ENCODE measurements around the gene SLC4A1AP.

SLC4A1AP gene

DNA sequence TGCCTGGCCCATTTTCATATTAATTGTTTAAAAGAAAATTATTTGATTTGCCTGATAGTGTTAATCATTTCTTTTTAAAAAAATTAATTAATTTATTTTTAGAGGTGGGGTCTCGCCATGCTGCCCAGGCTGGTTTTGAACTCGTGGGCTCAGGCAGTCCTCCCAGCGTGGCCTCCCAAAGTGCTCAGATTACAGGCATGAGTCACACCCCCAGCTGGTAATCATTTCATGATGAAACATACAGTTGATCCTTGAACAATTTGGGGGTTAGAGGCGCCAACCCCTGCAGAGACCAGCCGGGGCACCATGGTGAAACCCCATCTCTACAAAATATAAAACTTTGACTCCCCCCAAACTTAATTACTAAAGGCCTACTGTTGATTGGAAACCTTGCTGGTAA lies 26.9 kb upstream of the SLC4A1AP start:
- no peak for TF ChIP-seq ZNF274 (IDR thresholded peaks at IDR 0.05; ENCODE audit: low read depth, low read length)
- H3K4me3 ChIP-seq (ENCODE audit: low read length) = no peak overlapping the region

DNA sequence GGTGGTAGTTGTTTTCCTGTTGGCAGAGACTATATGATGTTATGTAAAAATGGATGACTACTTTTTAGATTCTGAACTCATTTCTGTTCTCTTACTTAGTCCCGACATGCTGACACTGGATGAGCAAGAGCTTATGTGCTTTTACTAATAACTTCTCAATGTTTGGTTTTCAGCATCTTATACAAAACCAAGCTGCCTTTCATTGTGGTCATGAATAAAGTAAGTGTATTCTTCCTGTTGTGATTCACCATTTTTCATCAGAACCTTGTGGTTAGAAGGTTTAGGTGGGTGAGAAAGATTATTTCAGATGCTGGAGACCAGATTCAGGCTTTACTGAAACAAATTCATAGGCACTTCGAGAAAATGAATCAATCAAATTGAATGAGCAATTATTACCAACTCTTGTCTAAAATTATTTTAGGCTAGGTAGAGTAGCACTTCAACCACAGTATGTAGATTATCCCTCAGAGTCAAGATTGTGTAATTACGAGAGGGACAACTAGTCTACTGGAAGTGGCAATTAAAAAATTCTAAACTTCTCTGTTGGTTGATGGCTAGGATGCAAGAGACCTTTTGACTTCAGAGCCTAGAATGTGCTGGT lies 25.6 kb upstream of the SLC4A1AP start:
- no peak for TF ChIP-seq ZNF274 (IDR thresholded peaks at IDR 0.05; ENCODE audit: low read depth, low read length)
- H3K4me3 ChIP-seq (ENCODE audit: low read length) = no peak overlapping the region

DNA sequence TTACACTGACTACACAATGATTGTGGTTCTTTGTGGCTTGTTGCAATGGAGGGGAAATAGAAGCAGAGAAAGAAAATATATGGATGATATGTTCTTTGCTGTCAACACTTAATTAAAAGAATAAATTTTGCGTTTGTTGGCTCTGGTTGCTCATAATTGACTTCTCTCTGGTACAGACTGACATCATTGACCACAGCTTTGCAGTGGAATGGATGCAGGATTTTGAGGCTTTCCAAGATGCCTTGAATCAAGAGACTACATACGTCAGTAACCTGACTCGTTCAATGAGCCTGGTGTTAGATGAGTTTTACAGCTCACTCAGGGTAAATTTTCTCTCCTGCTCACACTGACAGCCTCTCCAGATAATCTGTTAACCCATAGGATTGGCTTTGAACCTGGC lies 25.0 kb upstream of the SLC4A1AP start:
- no peak for TF ChIP-seq ZNF274 (IDR thresholded peaks at IDR 0.05; ENCODE audit: low read depth, low read length)

DNA sequence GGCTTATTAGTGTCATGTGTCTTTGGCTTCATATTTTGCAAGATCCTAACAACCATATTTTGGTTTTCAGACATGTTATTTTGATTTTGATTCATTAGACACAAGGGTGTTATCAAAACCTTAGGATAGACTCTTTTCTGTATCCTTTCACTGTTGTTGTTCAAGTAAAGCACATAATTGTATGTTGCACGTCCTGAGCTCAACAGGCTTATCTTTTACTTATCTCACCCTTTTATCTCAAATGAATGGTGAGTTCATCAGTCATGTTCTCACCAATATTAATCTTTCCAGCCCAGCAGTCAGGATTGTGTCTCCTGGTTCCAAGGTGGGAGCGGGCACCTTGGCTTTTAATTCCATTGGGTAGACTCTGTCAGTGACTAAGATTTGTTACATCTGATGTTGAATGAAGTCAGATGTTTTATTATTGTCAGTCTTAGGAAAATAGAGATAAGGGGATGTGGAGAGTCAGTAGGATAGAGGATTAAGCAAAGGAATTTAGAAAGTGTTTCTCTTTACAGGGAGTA lies 22.9 kb upstream of the SLC4A1AP start:
- no peak for TF ChIP-seq ZNF274 (IDR thresholded peaks at IDR 0.05; ENCODE audit: low read depth, low read length)
- no peak overlapping the region for H3K4me3 ChIP-seq (ENCODE audit: low read length)

More for the DNA sequence above, 25.0 kb upstream of the SLC4A1AP start:
- H3K4me3 ChIP-seq (ENCODE audit: low read length) = no peak overlapping the region

DNA sequence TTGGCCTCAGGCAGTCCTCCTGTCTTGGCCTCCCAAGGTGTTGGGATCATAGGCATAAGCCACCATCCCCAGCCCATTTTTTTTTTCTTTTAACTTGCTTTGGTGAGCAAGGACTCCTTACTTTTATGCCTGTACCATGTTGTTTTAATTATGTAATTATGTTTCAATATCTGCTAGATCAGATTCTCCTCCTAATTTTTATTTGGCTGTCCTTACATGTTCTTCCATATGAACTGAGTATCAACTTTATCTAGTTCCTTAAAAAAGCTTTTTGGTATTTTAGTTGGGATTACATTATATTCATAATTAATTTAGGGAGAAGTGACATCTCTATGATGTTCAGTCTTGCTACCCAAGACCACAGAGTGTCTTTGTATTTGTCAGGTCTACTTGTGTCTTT lies 18.5 kb upstream of the SLC4A1AP start:
- H3K4me3 ChIP-seq (ENCODE audit: low read length) = no peak overlapping the region
- TF ChIP-seq ZNF274 (IDR thresholded peaks at IDR 0.05; ENCODE audit: low read depth, low read length) = no peak

DNA sequence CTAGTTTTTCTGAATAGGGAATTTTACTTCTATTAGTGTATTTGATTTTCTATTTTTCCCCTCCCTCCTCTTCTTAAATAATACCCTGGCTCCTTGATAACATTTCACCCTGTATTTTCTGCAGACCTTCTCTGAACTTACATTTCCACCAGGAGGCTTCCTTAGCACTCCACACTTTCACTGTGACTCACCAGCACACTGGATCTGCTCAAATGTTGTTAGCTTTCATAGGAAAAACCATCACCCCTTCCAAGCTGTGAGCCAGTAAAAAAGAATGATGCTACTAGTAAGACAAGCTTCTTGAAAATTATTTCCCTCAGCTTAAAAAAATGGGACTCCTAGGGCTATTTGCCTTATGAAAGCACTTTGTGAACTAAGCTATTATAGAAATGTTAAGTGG lies 16.4 kb upstream of the SLC4A1AP start:
- no peak overlapping the region for H3K4me3 ChIP-seq (ENCODE audit: low read length)
- TF ChIP-seq ZNF274 (IDR thresholded peaks at IDR 0.05; ENCODE audit: low read depth, low read length) = no peak

DNA sequence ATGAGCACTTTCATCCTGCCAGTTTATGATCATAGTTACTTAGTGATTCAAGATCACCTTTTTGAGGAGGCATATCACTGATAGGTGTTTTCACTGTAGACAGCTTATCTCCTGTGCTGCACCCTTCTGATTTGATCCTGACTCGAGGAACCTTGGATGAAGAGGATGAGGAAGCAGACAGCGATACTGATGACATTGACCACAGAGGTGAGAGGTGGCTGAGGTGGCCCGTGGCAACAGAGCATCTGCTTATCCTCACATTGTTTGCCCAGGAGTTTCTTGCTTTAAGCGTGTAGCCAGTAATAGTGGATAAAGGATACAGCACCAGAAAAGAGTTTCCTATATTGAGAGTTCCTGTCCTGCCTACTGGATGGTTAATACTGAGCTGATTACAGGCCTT lies 16.0 kb upstream of the SLC4A1AP start:
- no peak overlapping the region for H3K4me3 ChIP-seq (ENCODE audit: low read length)
- no peak for TF ChIP-seq ZNF274 (IDR thresholded peaks at IDR 0.05; ENCODE audit: low read depth, low read length)

DNA sequence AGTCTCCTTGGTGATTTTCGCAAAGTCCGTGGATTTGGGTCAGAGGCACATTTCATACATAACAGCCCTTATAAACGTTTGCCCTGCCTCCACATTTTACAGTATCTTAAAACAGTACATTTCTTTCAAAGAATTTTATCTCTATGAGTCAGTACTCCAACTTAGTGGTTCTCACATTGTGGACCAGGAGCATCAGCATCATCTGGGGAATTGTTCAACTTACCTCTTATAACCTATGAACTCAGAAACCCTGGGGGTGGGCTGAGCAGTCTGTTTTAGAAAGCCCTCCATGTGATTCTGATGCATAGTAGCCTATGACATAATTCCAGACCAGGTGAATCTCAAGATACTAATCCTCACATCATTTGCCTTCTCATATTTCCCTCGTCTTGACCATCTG lies 12.6 kb upstream of the SLC4A1AP start:
- H3K4me3 ChIP-seq (ENCODE audit: low read length) = no peak overlapping the region
- TF ChIP-seq ZNF274 (IDR thresholded peaks at IDR 0.05; ENCODE audit: low read depth, low read length) = no peak

DNA sequence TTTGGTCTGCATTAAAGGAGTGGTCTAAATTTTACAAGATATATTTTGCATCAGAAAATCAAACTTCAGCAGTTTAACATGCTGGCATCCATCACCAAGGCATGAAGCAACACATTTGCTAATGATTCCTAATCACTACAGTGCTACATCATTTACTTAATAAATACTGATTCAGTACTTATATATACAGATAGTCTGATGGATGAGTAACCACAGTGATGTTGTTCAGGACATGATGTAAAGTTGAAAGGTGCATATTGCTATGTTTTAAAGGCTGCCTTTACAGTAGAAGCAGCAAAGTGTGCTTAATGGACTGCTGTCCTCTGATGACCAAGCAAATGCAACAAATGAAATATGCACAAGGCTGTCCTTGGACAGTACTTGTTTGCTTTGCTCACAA lies 11.3 kb upstream of the SLC4A1AP start:
- no peak for TF ChIP-seq ZNF274 (IDR thresholded peaks at IDR 0.05; ENCODE audit: low read depth, low read length)
- H3K4me3 ChIP-seq (ENCODE audit: low read length) = no peak overlapping the region

DNA sequence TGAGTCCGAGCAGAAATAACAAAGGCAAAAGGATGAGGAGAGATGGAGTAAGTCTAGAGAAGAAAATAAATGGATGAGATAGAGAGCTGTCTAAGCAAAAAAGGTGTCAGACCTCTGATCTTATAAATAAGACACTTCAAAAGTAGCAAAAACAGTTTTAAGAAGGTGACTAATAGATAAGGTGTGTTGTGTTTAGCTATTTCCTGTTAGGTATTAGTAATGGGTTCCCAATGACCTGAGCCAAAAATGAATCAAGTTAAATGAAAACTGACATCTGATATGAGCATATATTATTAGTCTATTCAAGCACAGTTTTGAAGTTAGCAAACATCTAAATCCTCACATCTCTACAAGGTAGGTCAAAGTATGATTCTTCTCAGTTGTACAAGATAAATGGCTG lies 10.9 kb upstream of the SLC4A1AP start:
- no peak for TF ChIP-seq ZNF274 (IDR thresholded peaks at IDR 0.05; ENCODE audit: low read depth, low read length)

DNA sequence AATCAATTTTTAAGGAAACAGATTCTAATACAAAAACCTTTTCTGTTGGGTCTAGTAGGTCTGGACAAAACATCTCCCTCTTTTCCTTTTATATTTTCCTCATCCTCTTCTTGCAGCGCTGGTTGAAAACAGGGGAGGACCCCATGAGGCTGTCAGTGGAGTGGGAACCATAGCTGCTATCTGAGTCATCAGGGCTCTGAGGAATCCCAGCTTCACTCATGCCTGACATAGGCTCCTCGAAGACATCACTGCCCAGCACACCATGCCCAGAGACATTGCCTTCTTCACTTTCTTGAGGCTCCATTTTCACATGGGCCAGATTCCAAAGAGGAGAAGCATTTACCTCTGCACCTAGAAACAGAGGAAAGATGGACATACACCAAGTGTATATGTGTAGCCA lies 10.3 kb upstream of the SLC4A1AP start:
- TF ChIP-seq ZNF274 (IDR thresholded peaks at IDR 0.05; ENCODE audit: low read depth, low read length) = no peak
- no peak overlapping the region for H3K4me3 ChIP-seq (ENCODE audit: low read length)

More for the DNA sequence above, 10.9 kb upstream of the SLC4A1AP start:
- H3K4me3 ChIP-seq (ENCODE audit: low read length) = no peak overlapping the region

DNA sequence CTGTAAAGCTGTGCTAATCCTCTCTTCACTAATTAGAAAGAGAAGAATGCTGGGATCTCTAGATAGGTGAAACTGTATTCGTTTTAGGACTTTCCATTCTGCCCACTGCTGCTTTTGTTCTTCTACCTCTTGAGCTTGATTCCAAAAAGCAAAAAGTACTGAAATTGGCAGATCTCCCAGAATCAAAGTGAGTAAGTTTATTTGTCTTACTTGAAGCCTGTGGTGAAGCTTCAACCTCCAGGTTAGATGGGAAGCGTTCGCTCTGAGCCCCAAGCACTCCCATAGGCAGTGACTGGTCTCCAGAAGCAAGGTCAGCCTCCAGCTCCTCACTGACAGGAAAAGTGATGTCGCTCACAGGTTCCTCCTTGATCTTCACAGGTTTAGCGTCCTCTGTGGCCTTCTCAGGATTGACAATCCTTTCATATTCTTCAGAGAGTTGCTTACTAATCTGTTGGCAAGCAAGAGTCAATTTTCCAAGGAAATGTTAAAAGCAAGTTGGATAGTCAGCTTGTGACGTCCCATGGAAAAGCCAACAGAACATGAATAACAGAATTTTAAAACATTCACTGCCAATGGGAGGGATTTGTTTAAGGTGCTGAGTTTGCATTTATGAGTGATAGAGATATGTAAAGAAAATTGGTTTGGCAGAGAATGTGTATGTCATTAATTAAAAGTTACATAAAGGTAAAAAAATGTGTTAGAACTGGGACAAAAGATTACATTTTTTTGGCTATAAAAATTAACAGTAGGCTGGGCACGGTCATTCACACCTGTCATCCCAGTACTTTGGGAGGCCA lies 8.3 kb upstream of the SLC4A1AP start:
- no peak for TF ChIP-seq ZNF274 (IDR thresholded peaks at IDR 0.05; ENCODE audit: low read depth, low read length)
- no peak overlapping the region for H3K4me3 ChIP-seq (ENCODE audit: low read length)

DNA sequence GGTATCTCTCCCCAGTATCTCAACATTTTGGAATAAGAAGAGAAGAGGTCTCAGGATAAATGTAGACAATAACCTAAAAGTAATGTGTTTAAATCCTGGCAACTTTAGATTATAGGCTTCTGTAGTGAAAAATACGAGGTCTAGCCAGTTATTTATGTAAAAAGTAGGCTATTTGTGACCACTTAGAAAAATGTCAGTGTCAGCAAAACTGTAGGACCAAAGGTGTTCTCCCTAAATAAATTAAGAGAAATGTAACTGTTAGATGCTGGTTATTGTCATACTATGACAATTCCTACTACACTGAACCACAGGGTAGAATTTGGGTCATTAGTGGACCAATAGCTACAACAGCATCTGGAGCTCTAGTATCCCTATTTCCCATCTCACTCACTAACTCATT lies 2.3 kb upstream of the SLC4A1AP start:
- no peak overlapping the region for H3K4me3 ChIP-seq (ENCODE audit: low read length)
- TF ChIP-seq ZNF274 (IDR thresholded peaks at IDR 0.05; ENCODE audit: low read depth, low read length) = no peak

DNA sequence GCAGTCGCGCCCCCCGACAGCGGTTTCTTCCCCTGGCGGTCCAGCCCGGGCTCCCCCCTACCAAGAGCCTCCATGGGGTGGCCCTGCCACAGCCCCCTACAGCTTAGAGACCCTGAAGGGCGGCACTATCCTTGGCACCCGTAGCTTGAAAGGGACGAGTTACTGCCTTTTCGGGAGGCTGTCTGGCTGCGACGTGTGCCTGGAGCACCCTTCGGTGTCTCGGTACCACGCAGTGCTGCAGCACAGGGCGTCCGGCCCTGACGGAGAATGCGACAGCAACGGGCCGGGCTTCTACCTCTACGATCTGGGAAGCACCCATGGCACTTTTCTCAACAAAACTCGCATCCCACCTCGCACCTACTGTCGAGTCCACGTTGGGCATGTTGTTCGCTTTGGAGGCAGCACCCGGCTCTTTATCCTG lies 475 bp downstream of the SLC4A1AP start:
- H3K4me3 ChIP-seq (ENCODE audit: low read length) = peak overlapping the region; percentile 93
- no peak for TF ChIP-seq ZNF274 (IDR thresholded peaks at IDR 0.05; ENCODE audit: low read depth, low read length)

Measured in GM08714 (cell line).